GM18951 (cell line): ENCODE measurements around the gene FCGR2B.
A peak's percentile ranks its signal among the peaks of the same experiment; 100 is the strongest.
"Not testable (repeated sequence)": the region's sequence is repeated elsewhere in the genome, so short reads cannot be mapped to it uniquely, and the experiment has no call there.

Source experiments
- POLR2A ChIP-seq: IDR thresholded peaks from 4 replicates; pipeline ENCODE4 v1.6.1; 2011; ENCODE audit warnings: mild to moderate bottlenecking; ENCODE audit not compliant: insufficient read length, insufficient read depth; ENCODE audit errors: extremely low read depth
- in situ Hi-C: fragments of 300-500 bp; cut with MboI; formaldehyde crosslinking; loops from one replicate; pipeline ENCODE4 v1.12.0; 2022; ENCODE audit warnings: low sequenced_read_pairs, mixed read lengths, inconsistent platforms; ENCODE audit not compliant: unreplicated experiment

FCGR2B gene

GRCh38 chr1:161676441-161676840, 13.5 kb downstream of the FCGR2B start:
- TF ChIP-seq POLR2A: no peak
- in situ Hi-C loops: no loop called here

GRCh38 chr1:161676958-161677689, 14.2 kb downstream of the FCGR2B start:
- no peak for TF ChIP-seq POLR2A
- in situ Hi-C loops: no loop called here

GRCh38 chr1:161678500-161678899, 15.6 kb downstream of the FCGR2B start:
- in situ Hi-C loops: no loop called here
- no peak for TF ChIP-seq POLR2A

GRCh38 chr1:161681879-161682278, 18.9 kb downstream of the FCGR2B start:
- in situ Hi-C loops: no loop called here
- no peak for TF ChIP-seq POLR2A

GRCh38 chr1:161688946-161689345, 26.0 kb downstream of the FCGR2B start:
- in situ Hi-C loops: no loop called here
- TF ChIP-seq POLR2A: no peak

- in situ Hi-C loops: no loop called here
- TF ChIP-seq POLR2A: no peak
These were observed 28.9 kb downstream of the FCGR2B start for GRCh38 chr1:161691846-161692245.

- in situ Hi-C loops: not testable (repeated sequence)
These were observed 30.2 kb downstream of the FCGR2B start for GRCh38 chr1:161693020-161693712.

GRCh38 chr1:161698302-161698701, 35.4 kb downstream of the FCGR2B start:
- in situ Hi-C loops: not testable (repeated sequence)

- no peak for TF ChIP-seq POLR2A
- in situ Hi-C loops: no loop called here
These were observed 39.3 kb downstream of the FCGR2B start for GRCh38 chr1:161702250-161702649.

- in situ Hi-C loops: no loop called here
- no peak for TF ChIP-seq POLR2A
These were observed 42.6 kb downstream of the FCGR2B start for GRCh38 chr1:161705537-161705936.

- in situ Hi-C loops: no loop called here
- no peak for TF ChIP-seq POLR2A
These were observed 43.2 kb downstream of the FCGR2B start for GRCh38 chr1:161706113-161706481.

GRCh38 chr1:161706482-161707347, 43.8 kb downstream of the FCGR2B start, which contains the start of gene FCRLA:
Gene FCRLA (plus strand): TSS chr1:161707229. CDS start chr1:161707265, 36 bp downstream.
- in situ Hi-C loops: no loop called here
- TF ChIP-seq POLR2A: peak; percentile 57

GRCh38 chr1:161707503-161707902, 44.6 kb downstream of the FCGR2B start:
- no peak for TF ChIP-seq POLR2A
- in situ Hi-C loops: no loop called here
